H1 (cell line): ENCODE measurements around the gene CHST10. TPM values are rescaled to one million over a fixed set of nuclear protein-coding genes. Genes with fewer than 3 reads are reported as not detected.

Experiments
- CTCF ChIA-PET: fragments of 300-600 bp; sonication (Branson Sonifier 250); formaldehyde crosslinking; loops from one replicate; lab custom pipeline; 2021; ENCODE audit not compliant: partially characterized antibody; lab: Charles Lee
- POLR2A ChIA-PET: fragments of 300-600 bp; sonication (Branson Sonifier 250); formaldehyde crosslinking; loops from one replicate; lab custom pipeline; 2021; ENCODE audit warnings: inconsistent platforms; ENCODE audit not compliant: partially characterized antibody; lab: Charles Lee
- DNase-seq, 2 experiments: peaks; one replicate each; pipeline versions ENCODE4 v3.0.0 to v3.0.0-alpha.2; 2010 to 2022; ENCODE audit warnings: low spot score in 2 of 2, low read depth in 1 of 2, mixed read lengths in 1 of 2
- FAIRE-seq: peaks from 2 replicates; lab custom pipeline; 2011; peaks lifted over from hg19 to GRCh38; lab: Jason Lieb, UNC
- H2AFZ ChIP-seq: 2 replicates; pipeline ENCODE4 v1.8.1; 2012; ENCODE audit warnings: low read length, inconsistent platforms
- H2AK5ac ChIP-seq: 2 replicates; pipeline ENCODE4 v1.6.1; 2013; ENCODE audit warnings: low read depth, low read length
- H2BK120ac ChIP-seq: replicated peaks from 2 replicates; pipeline ENCODE3; 2013; ENCODE audit warnings: low read depth, low read length, inconsistent platforms
- H2BK12ac ChIP-seq: 2 replicates; pipeline ENCODE4 v1.6.1; 2013; ENCODE audit warnings: low read depth, low read length
- H2BK15ac ChIP-seq: 2 replicates; pipeline ENCODE4 v1.6.1; 2013; ENCODE audit warnings: low read length
- H2BK20ac ChIP-seq: 2 replicates; pipeline ENCODE4 v1.6.1; 2013; ENCODE audit warnings: low read length
- H2BK5ac ChIP-seq: 2 replicates; pipeline ENCODE4 v1.6.1; 2013; ENCODE audit warnings: low read depth, low read length
- H3K14ac ChIP-seq: 2 replicates; pipeline ENCODE4 v1.6.1; 2013; ENCODE audit warnings: inconsistent platforms; ENCODE audit not compliant: insufficient read length
- H3K18ac ChIP-seq: 2 replicates; pipeline ENCODE4 v1.6.1; 2013; ENCODE audit warnings: low read length; ENCODE audit errors: extremely low read depth
- H3K23ac ChIP-seq: 2 replicates; pipeline ENCODE4 v1.6.1; 2013; ENCODE audit warnings: inconsistent platforms; ENCODE audit not compliant: insufficient read length
- H3K23me2 ChIP-seq: 2 replicates; pipeline ENCODE4 v1.6.1; 2013; ENCODE audit warnings: low read depth, low read length
- H3K27ac ChIP-seq: 2 replicates; pipeline ENCODE4 v1.6.1; 2011; ENCODE audit warnings: low read depth, low read length, inconsistent platforms
- H3K27me3 ChIP-seq, 4 experiments: replicated peaks in 1 of 4; 1 replicate in 1 of 4; 2 replicates in 3 of 4; pipeline versions ENCODE4 v1.6.1 to v1.8.1; 2011 to 2013; ENCODE audit warnings: low read length in 3 of 4, mild to moderate bottlenecking in 3 of 4, inconsistent platforms in 2 of 4, mixed read lengths in 2 of 4, moderate library complexity in 1 of 4; ENCODE audit not compliant: control insufficient read depth in 3 of 4, insufficient read depth in 3 of 4; ENCODE audit errors: extremely low read depth in 1 of 4
- H3K36me3 ChIP-seq, 4 experiments: 2 replicates each; pipeline versions ENCODE4 v1.6.1 to v1.8.1; 2011 to 2013; ENCODE audit warnings: mild to moderate bottlenecking in 4 of 4, low read length in 3 of 4, moderate library complexity in 2 of 4, control low read depth in 1 of 4, inconsistent platforms in 1 of 4; ENCODE audit not compliant: insufficient read depth in 4 of 4, control insufficient read depth in 2 of 4
- H3K4ac ChIP-seq: replicated peaks from 2 replicates; pipeline ENCODE3; 2013; ENCODE audit warnings: low read length, low read depth, mixed read lengths, inconsistent platforms; ENCODE audit not compliant: insufficient read length
- H3K4me1 ChIP-seq, 4 experiments: replicated peaks in 1 of 4; 1 replicate in 1 of 4; 2 replicates in 3 of 4; pipeline versions ENCODE4 v1.6.1 to v1.8.1; 2011 to 2013; ENCODE audit warnings: low read length in 3 of 4, inconsistent platforms in 2 of 4, mixed read lengths in 1 of 4; ENCODE audit not compliant: insufficient read depth in 4 of 4, control insufficient read depth in 3 of 4
- H3K4me2 ChIP-seq, 2 experiments: 2 replicates each; pipeline versions ENCODE4 v1.6.1 to v1.8.1; 2011 to 2013; ENCODE audit warnings: low read depth in 2 of 2, low read length in 2 of 2, control low read depth in 1 of 2, inconsistent platforms in 1 of 2, mild to moderate bottlenecking in 1 of 2; ENCODE audit not compliant: insufficient read depth in 1 of 2
- H3K4me3 ChIP-seq, 4 experiments: fragments of 200-600, 300-600 bp in 1 of 4; sonication (generic), shearing (Covaris generic), sonication (Bioruptor Twin) in 1 of 4; 2 replicates each; pipeline versions ENCODE4 v1.5.1 to v1.8.1; 2011 to 2016; ENCODE audit warnings: low read length in 4 of 4, low read depth in 3 of 4, control low read depth in 2 of 4, inconsistent platforms in 2 of 4, mild to moderate bottlenecking in 2 of 4, mixed read lengths in 1 of 4, moderate library complexity in 1 of 4; ENCODE audit not compliant: insufficient read depth in 2 of 4; ENCODE audit errors: extremely low read depth in 1 of 4
- H3K56ac ChIP-seq: replicated peaks from 2 replicates; pipeline ENCODE3; 2013; ENCODE audit warnings: low read depth, mild to moderate bottlenecking, mixed read lengths, low read length, inconsistent platforms; ENCODE audit not compliant: insufficient read length
- H3K79me1 ChIP-seq: 2 replicates; pipeline ENCODE4 v1.6.1; 2013; ENCODE audit warnings: low read depth, low read length, control low read depth
- H3K79me2 ChIP-seq, 2 experiments: 2 replicates each; pipeline versions ENCODE4 v1.6.1 to v1.8.1; 2012 to 2013; ENCODE audit warnings: low read length in 2 of 2, mild to moderate bottlenecking in 2 of 2, inconsistent platforms in 1 of 2; ENCODE audit not compliant: insufficient read depth in 2 of 2, control insufficient read depth in 1 of 2
- H3K9ac ChIP-seq, 4 experiments: replicated peaks in 1 of 4; 1 replicate in 1 of 4; 2 replicates in 3 of 4; pipeline versions ENCODE4 v1.6.1 to v1.8.1; 2011 to 2013; ENCODE audit warnings: low read depth in 3 of 4, low read length in 3 of 4, control low read depth in 2 of 4, mild to moderate bottlenecking in 2 of 4, moderate library complexity in 2 of 4, inconsistent platforms in 1 of 4; ENCODE audit errors: extremely low read depth in 1 of 4
- H3K9me3 ChIP-seq, 2 experiments: 2 replicates each; pipeline versions ENCODE4 v1.6.1 to v1.8.1; 2012 to 2013; ENCODE audit warnings: mild to moderate bottlenecking in 2 of 2, moderate library complexity in 2 of 2, control low read depth in 1 of 2, inconsistent platforms in 1 of 2, low read depth in 1 of 2, low read length in 1 of 2, mixed read lengths in 1 of 2; ENCODE audit not compliant: insufficient read depth in 2 of 2
- H4K20me1 ChIP-seq, 2 experiments: replicated peaks in 1 of 2; 2 replicates each; pipeline versions ENCODE3 to v1.8.1; 2011 to 2013; ENCODE audit warnings: inconsistent platforms in 2 of 2, low read length in 2 of 2, mild to moderate bottlenecking in 1 of 2; ENCODE audit not compliant: insufficient read depth in 2 of 2, control insufficient read depth in 1 of 2
- H4K5ac ChIP-seq: 2 replicates; pipeline ENCODE4 v1.6.1; 2013; ENCODE audit warnings: low read length, low read depth, mixed read lengths, inconsistent platforms; ENCODE audit not compliant: insufficient read length
- H4K8ac ChIP-seq: 2 replicates; pipeline ENCODE4 v1.8.0; 2013; ENCODE audit warnings: mild to moderate bottlenecking, moderate library complexity, low read length, inconsistent platforms; ENCODE audit not compliant: insufficient read depth; ENCODE audit errors: extremely low read depth
- H4K91ac ChIP-seq: replicated peaks from 2 replicates; pipeline ENCODE3; 2013; ENCODE audit warnings: low read length, mixed read lengths, inconsistent platforms; ENCODE audit not compliant: insufficient read length
- ATF3 ChIP-seq: IDR thresholded peaks from 2 replicates; pipeline ENCODE4 v1.6.1; 2011; ENCODE audit warnings: low read depth, mild to moderate bottlenecking, low read length; ENCODE audit not compliant: insufficient read depth
- CBX8 ChIP-seq: fragments of 300-800, 300-1000 bp; sonication (generic); IDR thresholded peaks from 2 replicates; pipeline ENCODE4 v1.7.1; 2016; ENCODE audit warnings: low read depth, low read length, borderline replicate concordance
- CHD2 ChIP-seq: IDR thresholded peaks from 2 replicates; pipeline ENCODE4 v1.6.1; 2012; ENCODE audit warnings: low read length, improper control_type of control experiment
- CREB1 ChIP-seq: IDR thresholded peaks from 2 replicates; pipeline ENCODE4 v1.6.1; 2012; ENCODE audit warnings: inconsistent platforms
- EZH2 ChIP-seq: fragments of 200-600 bp; sonication (generic); IDR thresholded peaks from 2 replicates; pipeline ENCODE4 v1.7.1; 2012; ENCODE audit warnings: low read depth, mild to moderate bottlenecking, moderate library complexity, low read length, inconsistent platforms; ENCODE audit not compliant: severe bottlenecking
- JUND ChIP-seq: IDR thresholded peaks from 2 replicates; pipeline ENCODE4 v1.6.1; 2011; ENCODE audit warnings: mild to moderate bottlenecking, improper control_type of control experiment, low read length
- PHF8 ChIP-seq: fragments of 200-600 bp; sonication (generic); conservative IDR thresholded peaks from 2 replicates; pipeline ENCODE4 v1.7.1; 2012; ENCODE audit warnings: low read depth, mild to moderate bottlenecking, inconsistent platforms, low read length, moderate library complexity
- POLR2A ChIP-seq, 2 experiments: IDR thresholded peaks; 1 replicate in 1 of 2; 2 replicates in 1 of 2; pipeline ENCODE4 v1.6.1; 2011; ENCODE audit warnings: low read depth in 2 of 2, low read length in 2 of 2, mild to moderate bottlenecking in 2 of 2; ENCODE audit errors: control extremely low read depth in 1 of 2
- RXRA ChIP-seq: IDR thresholded peaks from 2 replicates; pipeline ENCODE4 v1.6.1; 2011; ENCODE audit warnings: low read depth, mild to moderate bottlenecking, low read length, moderate library complexity; ENCODE audit not compliant: insufficient read depth
- SAP30 ChIP-seq: fragments of 300-600 bp; sonication (generic); IDR thresholded peaks from 2 replicates; pipeline ENCODE4 v1.7.1; 2012; ENCODE audit warnings: low read length, moderate library complexity, mild to moderate bottlenecking, inconsistent platforms; ENCODE audit not compliant: insufficient read depth, insufficient replicate concordance
- TAF1 ChIP-seq: IDR thresholded peaks from 2 replicates; pipeline ENCODE4 v1.6.1; 2011; ENCODE audit warnings: mild to moderate bottlenecking, low read depth, low read length
- TCF12 ChIP-seq: IDR thresholded peaks from 2 replicates; pipeline ENCODE4 v1.6.1; 2011; ENCODE audit warnings: low read depth, mild to moderate bottlenecking, low read length
- WGBS, 2 experiments: shearing (Covaris generic) in 1 of 2; methylation state at CpG; one replicate each; pipeline versions ENCODE4 v1.1.6 to v1.1.7; 2013 to 2015; ENCODE audit warnings: low lambda C conversion rate in 2 of 2, mixed read lengths in 2 of 2, inconsistent platforms in 1 of 2, low coverage in 1 of 2, missing lambda C conversion rate in 1 of 2; ENCODE audit not compliant: insufficient replicate concordance in 2 of 2, insufficient coverage in 1 of 2, insufficient read length in 1 of 2; ENCODE audit errors: extremely low coverage in 1 of 2, missing lambda C conversion rate in 1 of 2; 5-methylcytosine and 5-hydroxymethylcytosine counted together
- polyA plus RNA-seq, 7 experiments: library from polyadenylated mRNA; depleted of rRNA in 3 of 7; stranded (reverse) in 5 of 7; unstranded in 2 of 7; fragments of >200 nt in 5 of 7; fragments of 200-250 nt in 2 of 7; gene quantifications; 1 replicate in 5 of 7; 2 replicates in 1 of 7; 4 replicates in 1 of 7; pipeline versions ENCODE4 v1.2.1 to v1.2.3, GENCODE V29; 2011 to 2013; ENCODE audit warnings: missing spikeins in 2 of 7, mixed read lengths in 2 of 7
- total RNA-seq: library from RNA; stranded (reverse); fragmentation: NEBNext Ultra II Directional; extraction: Animal tissue kit (Norgen Biotek cat#: 25700); gene quantifications from 2 replicates; pipeline ENCODE4 v1.2.1, GENCODE V29; 2021
- TF ChIP-seq, protein P1 (sequence below): IDR thresholded peaks from 2 replicates; pipeline ENCODE4 v1.6.1; 2012; ENCODE audit warnings: inconsistent platforms

CHST10 gene
- total and polyA plus RNA-seq, 2 of the 8 experiments (the other 6 are each of a cell fraction or from before 2014, with no cell fraction given): 27.3 to 29.1 TPM

GRCh38 chr2:100352521-100352920 lies 64.9 kb downstream of the CHST10 start:
- 93 to 100% methylated on average over 1 to 7 of the region's 7 CpGs for WGBS, 2 experiments
- FAIRE-seq (no peak), DNase-seq (no peak)
- H4K20me1 ChIP-seq: no peaks in the 10 kb centered on the region
- no peak overlapping the region for H2AFZ ChIP-seq
- no peak overlapping the region for H2BK5ac ChIP-seq
- no peak overlapping the region for H3K56ac ChIP-seq
- H3K27ac ChIP-seq: no peak overlapping the region
- no peaks in the 10 kb centered on the region for H3K4me1 ChIP-seq
- H4K5ac ChIP-seq: no peak overlapping the region
- H3K23me2 ChIP-seq: no peaks in the 10 kb centered on the region
- no peak overlapping the region for H2BK20ac ChIP-seq
- no peaks in the 10 kb centered on the region for H3K36me3 ChIP-seq
- no peak overlapping the region for H3K4me3 ChIP-seq
- no peak overlapping the region for H3K4me2 ChIP-seq
- H3K23ac ChIP-seq: no peak overlapping the region
- H4K8ac ChIP-seq: no peak overlapping the region
- no peak overlapping the region for H4K91ac ChIP-seq
- no peak overlapping the region for H2BK120ac ChIP-seq
- H3K4ac ChIP-seq: no peak overlapping the region
- H3K9ac ChIP-seq: no peak overlapping the region
- ChIA-PET CTCF (interaction anchor here (1.4 kb wide), 1 partner anchor 28 kb away, joined by 3 read pairs; no protein-coding TSS in a partner anchor), POLR2A (no interaction called here)
- H3K9me3 ChIP-seq: 0 out of 4 replicates have a peak, but pooled peaks cover 0 to 6% of the 10 kb centered on the region in 2 experiments
- no peak overlapping the region for H3K18ac ChIP-seq
- H2AK5ac ChIP-seq: no peak overlapping the region
- no peak overlapping the region for H3K14ac ChIP-seq
- TF ChIP-seq CBX8 (no peak), TCF12 (no peak), TAF1 (no peak), SAP30 (no peak), CREB1 (no peak), PHF8 (no peak), JUND (no peak), POLR2A (IDR thresholded peaks at IDR 0.05; ENCODE audit: control extremely low read depth in 1 of 2, low read depth in 2 of 2, low read length in 2 of 2) (no peak), ATF3 (no peak), CHD2 (no peak), RXRA (no peak), EZH2 (no peak)
- TF ChIP-seq, protein P1, sequence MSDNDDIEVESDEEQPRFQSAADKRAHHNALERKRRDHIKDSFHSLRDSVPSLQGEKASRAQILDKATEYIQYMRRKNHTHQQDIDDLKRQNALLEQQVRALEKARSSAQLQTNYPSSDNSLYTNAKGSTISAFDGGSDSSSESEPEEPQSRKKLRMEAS: no peak
- H2BK12ac ChIP-seq: no peak overlapping the region
- no peaks in the 10 kb centered on the region for H3K79me1 ChIP-seq
- no peaks in the 10 kb centered on the region for H3K27me3 ChIP-seq
- H2BK15ac ChIP-seq: no peak overlapping the region
- no peaks in the 10 kb centered on the region for H3K79me2 ChIP-seq
